Stomach (tissue), 9 donors: Measurements from ENCODE around the gene AAMDC. TPM values are rescaled to one million over a fixed set of nuclear protein-coding genes. Genes with fewer than 3 reads are reported as not detected.
"Not testable (repeated sequence)": the region's sequence is repeated elsewhere in the genome, so short reads cannot be mapped to it uniquely, and the experiment has no call there.

ENCODE experiments used
- DNase-seq, 2 donors: peaks; one replicate each; pipeline versions ENCODE4 v3.0.0 to v3.0.0-alpha.2; 2013 to 2019
- H3K27ac ChIP-seq, 5 donors: fragments of 200-600 bp in 4 of 5; sonication (generic) in 4 of 5; one replicate each; pipeline ENCODE4 v1.5.1; 2013 to 2019; ENCODE audit warnings: mild to moderate bottlenecking in 1 of 5, moderate library complexity in 1 of 5
- H3K27me3 ChIP-seq, 3 donors: fragments of 200-600 bp; sonication (generic); one replicate each; pipeline ENCODE4 v1.5.1; 2017 to 2019; ENCODE audit warnings: mixed run types in 1 of 3
- H3K36me3 ChIP-seq, 4 donors: fragments of 200-600 bp; sonication (generic); 1 replicate in 3 of 4; 2 replicates in 1 of 4; pipeline ENCODE4 v1.5.1; 2016 to 2019
- H3K4me1 ChIP-seq, 4 donors: fragments of 200-600 bp; sonication (generic); one replicate each; pipeline ENCODE4 v1.5.1; 2016 to 2019
- H3K4me3 ChIP-seq, 4 donors: fragments of 200-600 bp; sonication (generic) in 3 of 4; one replicate each; pipeline ENCODE4 v1.5.1; 2016 to 2019; ENCODE audit warnings: mild to moderate bottlenecking in 1 of 4
- H3K9me3 ChIP-seq, 4 donors: fragments of 200-600 bp; sonication (generic); one replicate each; pipeline ENCODE4 v1.5.1; 2016 to 2019
- EP300 ChIP-seq: sonication (generic); formaldehyde crosslinking; IDR thresholded peaks from one replicate; pipeline ENCODE4 v1.6.1; 2017; ENCODE audit warnings: antibody characterized with exemption
- POLR2A ChIP-seq, 4 donors: fragments of 450-650 bp; IDR thresholded peaks; one replicate each; pipeline ENCODE4 v1.6.1; 2016; ENCODE audit warnings: antibody characterized with exemption in 4 of 4, control low read depth in 2 of 4, mild to moderate bottlenecking in 1 of 4, moderate library complexity in 1 of 4
- POLR2AphosphoS5 ChIP-seq, 3 donors: sonication (generic); formaldehyde crosslinking; IDR thresholded peaks; one replicate each; pipeline ENCODE4 v1.6.1; 2016; ENCODE audit warnings: antibody characterized with exemption in 3 of 3
- WGBS, 5 donors: extraction: QIAGEN DNeasy Blood & Tissue Kit in 3 of 5; methylation state at CpG; one replicate each; pipeline versions ENCODE4 v1.1.5 to v1.1.7; 2013 to 2018; 5-methylcytosine and 5-hydroxymethylcytosine counted together
- intact Hi-C: fragments of 100-400 bp; cut with DNase I; formaldehyde crosslinking; loops from one replicate; pipeline ENCODE4 v1.15.1; 2023; ENCODE audit warnings: low total_unique reads
- polyA plus RNA-seq, 3 donors: library from polyadenylated mRNA; stranded (reverse); fragments of 200-250 nt; gene quantifications; one replicate each; pipeline ENCODE4 v1.2.3, GENCODE V29; 2013
- total RNA-seq, 5 donors: library from RNA; depleted of rRNA; stranded (reverse); fragments of >200 nt; gene quantifications; one replicate each; pipeline versions ENCODE4 v1.1.0 to v1.2.3, GENCODE V29; 2014 to 2016
- TF ChIP-seq, protein P1 (sequence below), 7 experiments: fragments of 450-650 bp in 4 of 7; fragments of 200-600 bp in 3 of 7; sonication (generic) in 3 of 7; IDR thresholded peaks; one replicate each; pipeline ENCODE4 v1.5.1; 2016 to 2019; ENCODE audit warnings: antibody characterized with exemption in 7 of 7, control low read depth in 2 of 7, mild to moderate bottlenecking in 1 of 7
- donor health status: healthy with polysubstance abuse.
- donor health status: Bipolar disorder and iron deficiency.
- donor health status: healthy.

Gene AAMDC
- total and polyA plus RNA-seq, 8 donors, result 2.2 to 127 (median 32.7) TPM; not detected in 1

DNA sequence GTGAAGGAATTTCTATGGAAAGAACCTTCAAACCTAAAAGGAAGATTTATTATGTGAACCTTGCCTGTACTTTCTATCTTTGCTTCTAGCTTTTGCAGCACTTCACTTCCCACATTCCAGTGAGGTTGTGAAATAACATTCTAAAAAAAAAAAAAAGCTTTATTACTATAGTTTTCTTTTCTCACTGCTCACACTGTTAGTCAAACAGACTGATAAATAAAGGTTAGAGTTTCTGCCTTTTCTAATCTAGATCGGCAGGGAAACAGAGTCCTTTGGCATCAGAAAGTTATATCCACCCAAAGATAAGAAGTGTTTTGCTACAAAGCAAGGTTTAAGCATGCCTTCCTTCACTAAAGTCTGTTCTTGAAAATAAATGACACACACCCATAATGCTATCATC is 2.8 kb downstream of the AAMDC start:
- H3K36me3 ChIP-seq, result no peaks in the 10 kb centered on the region
- intact Hi-C loops, result no loop called here
- no peaks in the 10 kb centered on the region for H3K9me3 ChIP-seq
- H3K27ac ChIP-seq, result peak overlapping the region in 3 of 5 donors; percentile 4 to 48 (median 30)
- no peak overlapping the region for H3K4me3 ChIP-seq
- 14 to 26% (median 21%) methylated on average over 1 of the region's 1 CpG for WGBS, 5 donors
- peaks cover 5 to 44% (median 34%) of the 10 kb centered on the region in 4 donors for H3K4me1 ChIP-seq
- H3K27me3 ChIP-seq, result no peaks in the 10 kb centered on the region
- no peak for TF ChIP-seq EP300
- peak in 2 of 3 donors; percentile 13 to 54 for TF ChIP-seq POLR2AphosphoS5 (IDR thresholded peaks at IDR 0.05)
- peak in 1 of 2 donors; percentile 57 for DNase-seq

DNA sequence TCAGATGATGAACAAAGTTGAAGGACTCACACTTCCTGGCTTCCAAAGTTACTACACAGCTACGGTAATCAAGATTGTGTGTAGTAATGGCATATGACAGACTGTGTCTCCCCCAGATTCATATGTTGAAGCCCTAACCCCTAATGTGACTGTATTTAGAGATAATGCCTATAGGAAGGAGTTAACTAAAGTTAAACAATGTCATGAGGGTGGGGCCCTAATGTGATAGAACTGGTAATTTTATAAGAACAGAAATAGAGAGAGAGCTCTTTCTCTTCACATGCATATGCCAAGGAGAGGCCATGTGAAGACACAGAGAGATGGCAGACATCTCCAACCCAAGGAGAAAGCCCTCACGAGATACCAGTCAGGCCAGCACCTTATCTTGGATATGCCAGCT is 8.0 kb downstream of the AAMDC start:
- Histone ChIP-seq H3K4me3 (no peak overlapping the region), H3K9me3 (no peaks in the 10 kb centered on the region), H3K27ac (no peak overlapping the region), H3K27me3 (no peaks in the 10 kb centered on the region), H3K36me3 (peaks cover 0 to 5% (median 2%) of the 10 kb centered on the region in 4 donors), H3K4me1 (peaks cover 0 to 10% (median 4%) of the 10 kb centered on the region in 4 donors)
- TF ChIP-seq POLR2A (IDR thresholded peaks at IDR 0.05) (no peak), EP300 (no peak), POLR2AphosphoS5 (IDR thresholded peaks at IDR 0.05) (no peak)
- TF ChIP-seq, protein P1, sequence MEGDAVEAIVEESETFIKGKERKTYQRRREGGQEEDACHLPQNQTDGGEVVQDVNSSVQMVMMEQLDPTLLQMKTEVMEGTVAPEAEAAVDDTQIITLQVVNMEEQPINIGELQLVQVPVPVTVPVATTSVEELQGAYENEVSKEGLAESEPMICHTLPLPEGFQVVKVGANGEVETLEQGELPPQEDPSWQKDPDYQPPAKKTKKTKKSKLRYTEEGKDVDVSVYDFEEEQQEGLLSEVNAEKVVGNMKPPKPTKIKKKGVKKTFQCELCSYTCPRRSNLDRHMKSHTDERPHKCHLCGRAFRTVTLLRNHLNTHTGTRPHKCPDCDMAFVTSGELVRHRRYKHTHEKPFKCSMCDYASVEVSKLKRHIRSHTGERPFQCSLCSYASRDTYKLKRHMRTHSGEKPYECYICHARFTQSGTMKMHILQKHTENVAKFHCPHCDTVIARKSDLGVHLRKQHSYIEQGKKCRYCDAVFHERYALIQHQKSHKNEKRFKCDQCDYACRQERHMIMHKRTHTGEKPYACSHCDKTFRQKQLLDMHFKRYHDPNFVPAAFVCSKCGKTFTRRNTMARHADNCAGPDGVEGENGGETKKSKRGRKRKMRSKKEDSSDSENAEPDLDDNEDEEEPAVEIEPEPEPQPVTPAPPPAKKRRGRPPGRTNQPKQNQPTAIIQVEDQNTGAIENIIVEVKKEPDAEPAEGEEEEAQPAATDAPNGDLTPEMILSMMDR (IDR thresholded peaks at IDR 0.05), result no peak
- intact Hi-C loops, result no loop called here
- WGBS, 5 donors, result 90 to 98% (median 95%) methylated on average over 2 of the region's 2 CpGs
- DNase-seq, result no peak

DNA sequence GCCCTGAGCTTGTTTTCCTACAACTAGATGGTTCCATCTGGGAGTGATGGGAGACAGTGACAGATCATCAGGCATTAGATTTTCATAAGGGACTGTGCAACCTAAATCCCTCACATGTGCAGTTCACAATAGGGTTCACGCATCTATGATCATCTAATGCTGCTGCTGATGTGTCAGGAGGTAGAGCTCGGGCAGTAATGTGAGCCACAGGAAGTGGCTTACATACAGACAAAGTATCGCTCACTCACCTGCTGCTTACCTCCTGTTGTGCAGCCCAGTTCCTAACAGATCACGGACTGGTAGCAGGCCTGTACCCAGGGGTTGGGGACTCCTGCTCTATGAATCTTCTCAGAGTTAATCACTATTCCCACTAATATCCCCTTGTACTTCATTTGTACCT is 12.4 kb downstream of the AAMDC start:
- Histone ChIP-seq H3K4me3 (no peak overlapping the region), H3K9me3 (no peaks in the 10 kb centered on the region), H3K4me1 (no peaks in the 10 kb centered on the region), H3K36me3 (peaks cover 0 to 5% (median 2%) of the 10 kb centered on the region in 4 donors), H3K27ac (no peak overlapping the region), H3K27me3 (no peaks in the 10 kb centered on the region)
- intact Hi-C loops, result no loop called here
- DNase-seq, result no peak
- no peak for TF ChIP-seq POLR2A (IDR thresholded peaks at IDR 0.05)
- TF ChIP-seq POLR2AphosphoS5 (IDR thresholded peaks at IDR 0.05), result no peak
- no peak for TF ChIP-seq EP300
- TF ChIP-seq, protein P1 (IDR thresholded peaks at IDR 0.05), result no peak
- 89 to 95% (median 92%) methylated on average over 4 of the region's 4 CpGs for WGBS, 5 donors

DNA sequence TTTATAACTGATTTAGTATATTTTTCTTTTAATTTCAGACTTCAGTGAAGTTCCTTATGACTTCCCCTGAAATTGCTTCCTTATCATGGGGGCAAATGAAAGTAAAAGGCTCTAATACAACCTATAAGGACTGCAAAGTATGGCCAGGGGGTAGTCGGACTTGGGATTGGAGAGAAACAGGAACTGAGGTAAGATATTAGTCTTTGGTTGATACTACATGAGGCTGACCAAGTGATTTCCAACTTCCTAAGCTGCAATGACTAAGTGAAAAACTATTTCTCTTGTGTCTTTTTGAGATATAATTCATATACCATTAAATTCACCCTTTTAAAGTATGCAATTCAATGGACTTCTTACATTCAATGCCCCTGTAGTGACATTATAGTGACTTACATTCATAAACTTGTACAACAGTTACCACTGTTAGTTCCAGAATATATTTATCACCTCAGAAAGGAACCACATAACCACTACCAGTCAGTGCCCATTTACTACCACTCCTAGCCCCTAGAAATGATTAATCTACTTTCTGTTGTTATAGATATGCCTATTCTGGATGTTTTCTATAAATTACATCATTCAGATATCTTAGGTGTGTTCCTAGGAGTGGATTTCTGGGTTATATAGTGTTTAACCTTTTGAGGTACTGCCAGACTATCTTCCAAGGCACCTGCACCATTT is 21.6 kb downstream of the AAMDC start:
- Histone ChIP-seq H3K4me3 (no peak overlapping the region), H3K9me3 (peaks cover 0 to 15% (median 4%) of the 10 kb centered on the region in 4 donors), H3K27me3 (no peaks in the 10 kb centered on the region), H3K4me1 (no peaks in the 10 kb centered on the region), H3K27ac (no peak overlapping the region), H3K36me3 (peaks cover 11 to 69% (median 62%) of the 10 kb centered on the region in 4 donors)
- 77 to 92% (median 80%) methylated on average over 1 of the region's 1 CpG for WGBS, 5 donors
- intact Hi-C loops, result no loop called here
- TF ChIP-seq, protein P1 (IDR thresholded peaks at IDR 0.05), result no peak
- TF ChIP-seq EP300, result no peak
- no peak for TF ChIP-seq POLR2A (IDR thresholded peaks at IDR 0.05)
- TF ChIP-seq POLR2AphosphoS5 (IDR thresholded peaks at IDR 0.05), result no peak
- no peak for DNase-seq

DNA sequence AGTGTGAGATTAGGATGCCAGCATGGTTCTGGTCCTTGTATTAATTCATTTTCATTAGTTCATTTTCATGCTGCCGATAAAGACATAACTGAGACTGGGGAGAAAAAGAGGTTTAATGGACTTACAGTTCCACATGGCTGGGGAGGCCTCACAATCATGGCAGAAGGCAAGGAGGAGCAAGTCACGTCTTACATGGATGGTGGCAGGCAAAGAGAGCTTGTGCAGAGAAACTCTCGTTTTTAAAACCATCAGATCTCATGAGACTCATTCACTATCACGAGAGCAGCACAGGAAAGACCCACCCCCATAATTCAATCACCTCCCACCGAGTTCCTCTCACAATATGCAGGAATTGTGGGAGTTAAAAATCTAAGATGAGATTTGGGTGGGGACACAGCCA is 22.8 kb downstream of the AAMDC start:
- H3K27ac ChIP-seq, DNase-seq, intact Hi-C loops, H3K4me1 ChIP-seq, H3K4me3 ChIP-seq, H3K27me3 ChIP-seq: not testable (repeated sequence)
- H3K9me3 ChIP-seq, result peaks cover 0 to 15% (median 4%) of the 10 kb centered on the region in 4 donors
- 80 to 97% (median 89%) methylated on average over 5 of the region's 5 CpGs for WGBS, 5 donors
- H3K36me3 ChIP-seq, result peaks cover 15 to 80% (median 73%) of the 10 kb centered on the region in 4 donors
